HG03520 (cell line): ENCODE results near the gene PPFIBP2.

ENCODE experiments used
- ATAC-seq: cut with Tn5 transposase; IDR thresholded peaks from one replicate; pipeline ENCODE4 v1.9.1; 2021; ENCODE audit warnings: mild to moderate bottlenecking, moderate library complexity; ENCODE audit not compliant: unreplicated experiment

Gene PPFIBP2

GRCh38 chr11:7683571-7683970, 169.8 kb downstream of the PPFIBP2 start:
- ATAC-seq: no peak

GRCh38 chr11:7686761-7687160, 173.0 kb downstream of the PPFIBP2 start:
- no peak for ATAC-seq

GRCh38 chr11:7687386-7687785, 173.6 kb downstream of the PPFIBP2 start:
- ATAC-seq: no peak

- ATAC-seq: no peak
These were observed 174.5 kb downstream of the PPFIBP2 start for GRCh38 chr11:7688238-7688826.

GRCh38 chr11:7689239-7689638, 175.4 kb downstream of the PPFIBP2 start:
- no peak for ATAC-seq

- ATAC-seq: no peak
These were observed 176.8 kb downstream of the PPFIBP2 start for GRCh38 chr11:7690648-7691047.

- no peak for ATAC-seq
These were observed 178.1 kb downstream of the PPFIBP2 start for GRCh38 chr11:7691759-7692350.

GRCh38 chr11:7692426-7692825, 178.6 kb downstream of the PPFIBP2 start:
- ATAC-seq: no peak

- ATAC-seq: no peak
These were observed 180.4 kb downstream of the PPFIBP2 start for GRCh38 chr11:7694235-7694634.

- no peak for ATAC-seq
These were observed 182.6 kb downstream of the PPFIBP2 start for GRCh38 chr11:7696424-7696823.
